MM.1S (cell line): ENCODE data around the gene SCO2.

Source experiments
- EZH2 ChIP-seq: fragments of 300-600 bp; sonication (generic); optimal IDR thresholded peaks from 2 replicates; pipeline ENCODE3; 2017; ENCODE audit warnings: low read depth, mild to moderate bottlenecking, antibody characterized with exemption, low read length, mixed read lengths
- EZH2phosphoT487 ChIP-seq: fragments of 300-600 bp; sonication (generic); IDR thresholded peaks from 2 replicates; pipeline ENCODE4 v1.6.1; 2018; ENCODE audit warnings: antibody characterized with exemption, low read length
- TF ChIP-seq, protein P1 (sequence below): fragments of 300-600 bp; sonication (generic); IDR thresholded peaks from 2 replicates; pipeline ENCODE4 v1.5.1; 2016; ENCODE audit warnings: antibody characterized with exemption, low read length, mixed read lengths

DNA sequence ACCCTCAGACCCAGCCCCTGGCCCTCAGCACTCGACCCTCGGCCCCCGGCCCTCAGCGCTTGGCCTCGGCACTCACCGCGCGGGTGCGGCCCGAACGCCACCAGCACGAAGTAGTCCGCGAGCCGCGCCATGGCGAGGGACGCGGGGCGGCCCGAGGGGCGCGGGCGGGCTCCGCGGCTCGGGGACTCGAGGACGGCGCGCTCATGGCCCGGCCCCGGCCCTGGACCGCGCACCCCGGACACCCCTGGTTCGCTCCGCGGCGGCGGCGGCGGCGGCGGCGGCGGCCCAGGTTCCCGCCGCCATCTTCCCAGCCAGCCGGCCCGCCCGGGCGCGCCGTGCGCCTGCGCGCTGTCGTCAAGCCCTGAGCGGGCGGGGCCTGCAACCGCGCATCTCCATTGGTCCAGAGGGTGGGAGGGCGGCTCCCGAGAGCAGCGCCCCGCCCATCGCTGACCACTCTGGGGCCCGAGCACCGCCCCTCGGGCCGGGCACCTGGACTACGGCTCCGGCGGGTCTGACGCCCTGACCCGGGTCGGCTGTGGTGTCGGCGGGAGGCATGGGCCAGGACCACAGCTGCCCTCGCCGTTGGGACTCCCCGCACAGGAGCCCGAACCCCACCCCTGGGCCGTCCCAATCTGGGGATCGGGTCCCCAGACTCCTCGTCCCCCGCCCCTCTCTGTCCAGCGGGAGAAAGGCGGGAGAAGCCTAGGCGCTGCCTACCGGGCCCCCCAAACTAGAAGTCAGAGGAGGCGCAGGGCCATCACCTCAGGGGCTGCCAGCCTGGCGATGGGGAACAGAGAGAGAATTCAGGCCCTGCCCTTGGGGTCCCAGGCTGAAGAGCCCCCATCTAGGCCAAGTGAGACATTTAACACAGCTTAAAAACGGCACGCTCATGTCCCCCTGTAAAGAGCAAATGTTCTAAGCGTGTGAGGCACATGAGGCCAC is 50.4 kb downstream of the SCO2 start, which contains the start of gene SBF1:
- TF ChIP-seq, protein P1, sequence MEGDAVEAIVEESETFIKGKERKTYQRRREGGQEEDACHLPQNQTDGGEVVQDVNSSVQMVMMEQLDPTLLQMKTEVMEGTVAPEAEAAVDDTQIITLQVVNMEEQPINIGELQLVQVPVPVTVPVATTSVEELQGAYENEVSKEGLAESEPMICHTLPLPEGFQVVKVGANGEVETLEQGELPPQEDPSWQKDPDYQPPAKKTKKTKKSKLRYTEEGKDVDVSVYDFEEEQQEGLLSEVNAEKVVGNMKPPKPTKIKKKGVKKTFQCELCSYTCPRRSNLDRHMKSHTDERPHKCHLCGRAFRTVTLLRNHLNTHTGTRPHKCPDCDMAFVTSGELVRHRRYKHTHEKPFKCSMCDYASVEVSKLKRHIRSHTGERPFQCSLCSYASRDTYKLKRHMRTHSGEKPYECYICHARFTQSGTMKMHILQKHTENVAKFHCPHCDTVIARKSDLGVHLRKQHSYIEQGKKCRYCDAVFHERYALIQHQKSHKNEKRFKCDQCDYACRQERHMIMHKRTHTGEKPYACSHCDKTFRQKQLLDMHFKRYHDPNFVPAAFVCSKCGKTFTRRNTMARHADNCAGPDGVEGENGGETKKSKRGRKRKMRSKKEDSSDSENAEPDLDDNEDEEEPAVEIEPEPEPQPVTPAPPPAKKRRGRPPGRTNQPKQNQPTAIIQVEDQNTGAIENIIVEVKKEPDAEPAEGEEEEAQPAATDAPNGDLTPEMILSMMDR, result no peak
- TF ChIP-seq EZH2phosphoT487 (no peak), EZH2 (no peak)
